ENCODE data around the gene FYTTD1. TPM values are rescaled to one million over a fixed set of nuclear protein-coding genes. Genes with fewer than 3 reads are reported as not detected.

FYTTD1 gene
- total RNA-seq, 1 experiment from 2014 or later: 70.7 TPM

- TF ChIP-seq CBX3 (IDR thresholded peaks at IDR 0.05; ENCODE audit: low read depth): no peak
- TF ChIP-seq EZH2phosphoT487 (IDR thresholded peaks at IDR 0.05; ENCODE audit: borderline replicate concordance): no peak
Observed at GRCh38 chr3:197787412-197787811, 37.7 kb downstream of the FYTTD1 start (continued).

- Histone ChIP-seq H3K4me2 (ENCODE audit: low read length) (no peak overlapping the region), H3K4me3 (replicated peaks in 1 of 2; ENCODE audit: low read depth in 1 of 2, low read length in 2 of 2) (no peak overlapping the region), H2AFZ (ENCODE audit: low read depth, low read length, poor library complexity, severe bottlenecking) (no peak overlapping the region), H3K9ac (ENCODE audit: low read length) (no peak overlapping the region), H3K9me3 (ENCODE audit: control insufficient read depth in 1 of 2, insufficient read depth in 1 of 2, low read depth in 1 of 2, low read length in 2 of 2) (no peaks in the 10 kb centered on the region), H3K79me2 (ENCODE audit: insufficient read depth, low read length) (peaks cover 27% of the 10 kb centered on the region), H3K36me3 (ENCODE audit: control insufficient read depth in 1 of 2, insufficient read depth in 2 of 2, low read length in 2 of 2) (no peaks in the 10 kb centered on the region), H4K20me1 (ENCODE audit: insufficient read depth) (no peaks in the 10 kb centered on the region), H3K27ac (ENCODE audit: low read depth, low read length) (no peak overlapping the region), H3K4me1 (ENCODE audit: control insufficient read depth in 1 of 2, insufficient read depth in 2 of 2, low read length in 2 of 2) (peaks cover 0 to 15% of the 10 kb centered on the region in 2 experiments; a peak in 1 of 4 replicates), H3K9me2 (ENCODE audit: insufficient read depth) (no peaks in the 10 kb centered on the region), H3K27me3 (ENCODE audit: insufficient read depth, low read length) (no peaks in the 10 kb centered on the region)
- intact Hi-C loops (cut with micrococcal nuclease): no loop called here
- no TSS peak for BruUV-seq (replicated peaks)
- DNase-seq (ENCODE audit: low read depth, low spot score): no peak
- RAD21 ChIA-PET (ENCODE audit: low non-redundant PET in 1 of 2, low total read pairs in 2 of 2, uncharacterized antibody in 2 of 2, unreplicated experiment in 2 of 2): interaction anchor here in 1 of 2 experiments (0.6 kb wide), 1 partner anchor 40 kb away, joined by 3 read pairs; no protein-coding TSS in a partner anchor
- CTCF ChIA-PET: interaction anchor here (1.6 kb wide), 1 partner anchor 13 kb away, joined by 3 read pairs; no protein-coding TSS in a partner anchor
- POLR2A ChIA-PET: no interaction called here
- ATAC-seq: no peak
- TF ChIP-seq ELF1 (IDR thresholded peaks at IDR 0.05; ENCODE audit: borderline replicate concordance, low read depth): no peak
- no peak for TF ChIP-seq TCF7L2 (IDR thresholded peaks at IDR 0.05; ENCODE audit: borderline replicate concordance, extremely low read depth, insufficient read depth, insufficient read length)
- TF ChIP-seq CEBPB (IDR thresholded peaks at IDR 0.05; ENCODE audit: low read depth): no peak
- TF ChIP-seq ATF3 (IDR thresholded peaks at IDR 0.05): no peak
- TF ChIP-seq POLR2A (IDR thresholded peaks at IDR 0.05; ENCODE audit: borderline replicate concordance, extremely low read depth, insufficient read depth, insufficient read length): no peak
- no peak for TF ChIP-seq FOSL1 (IDR thresholded peaks at IDR 0.05; ENCODE audit: low read depth)
- no peak for TF ChIP-seq CBX3 (IDR thresholded peaks at IDR 0.05; ENCODE audit: low read depth)
- TF ChIP-seq POLR2AphosphoS5 (IDR thresholded peaks at IDR 0.05; ENCODE audit: low read depth, low read length): no peak
- no peak for TF ChIP-seq RAD21 (IDR thresholded peaks at IDR 0.05; ENCODE audit: low read depth)
- TF ChIP-seq ZFX (IDR thresholded peaks at IDR 0.05): no peak
Observed at GRCh38 chr3:197789309-197789708, 39.6 kb downstream of the FYTTD1 start.

Data from HCT116 (cell line).